ENCODE results near the gene GXYLT2. TPM values are rescaled to one million over a fixed set of nuclear protein-coding genes. Genes with fewer than 3 reads are reported as not detected.

The GXYLT2 gene
- total RNA-seq, 2 donors from 2014 or later, result 5.2 to 5.6 TPM

- Histone ChIP-seq H3K4me3 (no peak overlapping the region), H3K36me3 (replicated peaks in 1 of 2; ENCODE audit: insufficient read depth in 1 of 2, low read depth in 2 of 2) (no peaks in the 10 kb centered on the region), H3K27me3 (no peaks in the 10 kb centered on the region), H3K27ac (no peak overlapping the region), H3K4me1 (peaks cover 14% of the 10 kb centered on the region), H3K9me3 (no peaks in the 10 kb centered on the region)
- DNase-seq (no peak), ATAC-seq (no peak)
- 94 to 96% methylated on average over 3 of the region's 3 CpGs for WGBS, 2 donors
- intact Hi-C loops (cut with DNase I), result no loop called here
- no peak for TF ChIP-seq CTCF (IDR thresholded peaks at IDR 0.05)
- TF ChIP-seq POLR2A (IDR thresholded peaks at IDR 0.05), result no peak
These were observed 81.9 kb downstream of the GXYLT2 start for GRCh38 chr3:72969766-72970165.

- Histone ChIP-seq H3K27me3 (no peaks in the 10 kb centered on the region), H3K4me1 (peaks cover 14% of the 10 kb centered on the region), H3K27ac (no peak overlapping the region), H3K9me3 (no peaks in the 10 kb centered on the region), H3K36me3 (replicated peaks in 1 of 2; ENCODE audit: insufficient read depth in 1 of 2, low read depth in 2 of 2) (no peaks in the 10 kb centered on the region), H3K4me3 (no peak overlapping the region)
- TF ChIP-seq POLR2A (IDR thresholded peaks at IDR 0.05), result no peak
- TF ChIP-seq CTCF (IDR thresholded peaks at IDR 0.05), result no peak
- ATAC-seq (no peak), DNase-seq (no peak)
- WGBS, 2 donors, result 89 to 94% methylated on average over 2 of the region's 2 CpGs
- intact Hi-C loops (cut with DNase I), result no loop called here
These were observed 83.1 kb downstream of the GXYLT2 start for GRCh38 chr3:72970942-72971341.

- H3K27ac ChIP-seq, result peak overlapping the region in 3 of 4 donors; percentile 27 to 72 (median 64)
- DNase-seq (no peak), ATAC-seq (peak; percentile 21)
- TF ChIP-seq POLR2A (IDR thresholded peaks at IDR 0.05), result no peak
- no peak for TF ChIP-seq CTCF (IDR thresholded peaks at IDR 0.05)
- H3K27me3 ChIP-seq, result no peaks in the 10 kb centered on the region
- peaks cover 14% of the 10 kb centered on the region for H3K4me1 ChIP-seq
- no peaks in the 10 kb centered on the region for H3K9me3 ChIP-seq
- no peaks in the 10 kb centered on the region for H3K36me3 ChIP-seq (replicated peaks in 1 of 2; ENCODE audit: insufficient read depth in 1 of 2, low read depth in 2 of 2)
- WGBS, 2 donors, result 61 to 82% methylated on average over 1 to 3 of the region's 3 CpGs
- intact Hi-C loops (cut with DNase I), result no loop called here
- no peak overlapping the region for H3K4me3 ChIP-seq
These were observed 84.8 kb downstream of the GXYLT2 start for GRCh38 chr3:72972706-72973030.

GRCh38 chr3:72973031-72973723 is 85.3 kb downstream of the GXYLT2 start:
- Histone ChIP-seq H3K27me3 (no peaks in the 10 kb centered on the region), H3K27ac (peak overlapping the region; percentile 27 to 72 (median 49)), H3K9me3 (no peaks in the 10 kb centered on the region), H3K4me1 (peaks cover 14% of the 10 kb centered on the region), H3K36me3 (replicated peaks in 1 of 2; ENCODE audit: insufficient read depth in 1 of 2, low read depth in 2 of 2) (no peaks in the 10 kb centered on the region), H3K4me3 (no peak overlapping the region)
- 29% methylated on average over 7 of the region's 7 CpGs for WGBS, 2 donors
- intact Hi-C loops (cut with DNase I), result no loop called here
- ATAC-seq, result peak; percentile 92
- peak; percentile 60 to 78 (median 68) for DNase-seq
- TF ChIP-seq POLR2A (IDR thresholded peaks at IDR 0.05) (no peak), CTCF (IDR thresholded peaks at IDR 0.05) (no peak)

- WGBS, 2 donors, result 55 to 63% methylated on average over 2 of the region's 2 CpGs
- H3K27me3 ChIP-seq, result no peaks in the 10 kb centered on the region
- no peak for DNase-seq
- H3K4me1 ChIP-seq, result peaks cover 14% of the 10 kb centered on the region
- intact Hi-C loops (cut with DNase I), result no loop called here
- H3K27ac ChIP-seq, result peak overlapping the region; percentile 27 to 72 (median 49)
- TF ChIP-seq CTCF (IDR thresholded peaks at IDR 0.05) (no peak), POLR2A (IDR thresholded peaks at IDR 0.05) (no peak)
- H3K9me3 ChIP-seq, result no peaks in the 10 kb centered on the region
- H3K36me3 ChIP-seq (replicated peaks in 1 of 2; ENCODE audit: insufficient read depth in 1 of 2, low read depth in 2 of 2), result no peaks in the 10 kb centered on the region
- no peak overlapping the region for H3K4me3 ChIP-seq
- ATAC-seq, result no peak
These were observed 85.9 kb downstream of the GXYLT2 start for GRCh38 chr3:72973786-72974185.
